Measurements from ENCODE around the gene LRTM2.

DNA sequence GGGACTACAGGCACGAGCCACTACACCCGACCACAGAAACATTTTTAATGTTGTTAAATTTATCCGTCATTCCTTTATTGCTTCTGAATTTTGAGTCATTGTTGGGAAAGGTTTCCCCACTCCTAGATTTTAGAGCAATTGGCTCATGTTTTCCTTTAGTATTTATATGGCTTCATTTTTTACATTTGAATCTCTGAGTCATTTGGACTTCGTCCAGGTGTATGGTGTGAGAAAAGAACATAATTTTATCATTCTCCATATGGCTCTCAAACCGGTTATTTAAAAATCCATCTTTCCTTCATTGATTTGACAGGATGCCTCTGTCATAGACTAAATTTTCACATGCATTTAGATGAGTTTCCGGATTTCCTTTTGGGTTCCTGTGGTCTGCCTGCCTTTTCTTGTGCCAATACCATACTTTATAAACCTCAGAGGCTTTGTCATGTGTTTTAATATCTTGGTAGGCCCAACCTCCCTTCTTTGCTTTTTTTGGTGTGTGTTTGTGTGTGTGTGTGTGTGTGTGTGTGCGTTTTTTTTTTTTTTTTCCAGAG lies 30.9 kb downstream of the LRTM2 start:
- TF ChIP-seq, protein P1, sequence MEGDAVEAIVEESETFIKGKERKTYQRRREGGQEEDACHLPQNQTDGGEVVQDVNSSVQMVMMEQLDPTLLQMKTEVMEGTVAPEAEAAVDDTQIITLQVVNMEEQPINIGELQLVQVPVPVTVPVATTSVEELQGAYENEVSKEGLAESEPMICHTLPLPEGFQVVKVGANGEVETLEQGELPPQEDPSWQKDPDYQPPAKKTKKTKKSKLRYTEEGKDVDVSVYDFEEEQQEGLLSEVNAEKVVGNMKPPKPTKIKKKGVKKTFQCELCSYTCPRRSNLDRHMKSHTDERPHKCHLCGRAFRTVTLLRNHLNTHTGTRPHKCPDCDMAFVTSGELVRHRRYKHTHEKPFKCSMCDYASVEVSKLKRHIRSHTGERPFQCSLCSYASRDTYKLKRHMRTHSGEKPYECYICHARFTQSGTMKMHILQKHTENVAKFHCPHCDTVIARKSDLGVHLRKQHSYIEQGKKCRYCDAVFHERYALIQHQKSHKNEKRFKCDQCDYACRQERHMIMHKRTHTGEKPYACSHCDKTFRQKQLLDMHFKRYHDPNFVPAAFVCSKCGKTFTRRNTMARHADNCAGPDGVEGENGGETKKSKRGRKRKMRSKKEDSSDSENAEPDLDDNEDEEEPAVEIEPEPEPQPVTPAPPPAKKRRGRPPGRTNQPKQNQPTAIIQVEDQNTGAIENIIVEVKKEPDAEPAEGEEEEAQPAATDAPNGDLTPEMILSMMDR (IDR thresholded peaks at IDR 0.05; ENCODE audit: poor library complexity): no peak
- TF ChIP-seq EZH2 (IDR thresholded peaks at IDR 0.05; ENCODE audit: borderline replicate concordance): no peak
- TF ChIP-seq EZH2phosphoT487 (IDR thresholded peaks at IDR 0.05; ENCODE audit: low read depth, severe bottlenecking, unreplicated experiment): no peak
